NT2/D1 (cell line): ENCODE results near the gene WDR64.

Source experiments
- DNase-seq: peaks from one replicate; pipeline ENCODE4 v3.0.0-alpha.2; 2011; ENCODE audit warnings: low read depth, low spot score
- H3K27me3 ChIP-seq: 2 replicates; pipeline ENCODE4 v1.6.0; 2011; ENCODE audit warnings: mild to moderate bottlenecking; ENCODE audit not compliant: insufficient read length, insufficient read depth
- H3K36me3 ChIP-seq: 2 replicates; pipeline ENCODE4 v1.6.1; 2011; ENCODE audit warnings: mild to moderate bottlenecking, low read length, mixed read lengths; ENCODE audit not compliant: insufficient read depth, insufficient read length
- H3K4me1 ChIP-seq: 2 replicates; pipeline ENCODE4 v1.5.1; 2011; ENCODE audit not compliant: insufficient read depth, insufficient read length
- H3K4me3 ChIP-seq: 2 replicates; pipeline ENCODE4 v1.5.1; 2011; ENCODE audit warnings: low read depth; ENCODE audit not compliant: insufficient read length
- H3K9ac ChIP-seq: 2 replicates; pipeline ENCODE4 v1.6.0; 2011; ENCODE audit warnings: low read depth; ENCODE audit not compliant: insufficient read length
- H3K9me3 ChIP-seq: 2 replicates; pipeline ENCODE4 v1.5.1; 2011; ENCODE audit warnings: mild to moderate bottlenecking, low read length; ENCODE audit not compliant: insufficient read depth
- SUZ12 ChIP-seq: IDR thresholded peaks from 2 replicates; pipeline ENCODE4 v1.6.1; 2011; ENCODE audit not compliant: insufficient read length, insufficient read depth; ENCODE audit errors: extremely low read depth
- YY1 ChIP-seq: IDR thresholded peaks from 2 replicates; pipeline ENCODE4 v1.6.1; 2011; ENCODE audit not compliant: insufficient read length, insufficient read depth
- ZNF274 ChIP-seq: IDR thresholded peaks from 2 replicates; pipeline ENCODE4 v1.6.1; 2011; ENCODE audit warnings: mild to moderate bottlenecking, low read depth, low read length

The WDR64 gene

DNA sequence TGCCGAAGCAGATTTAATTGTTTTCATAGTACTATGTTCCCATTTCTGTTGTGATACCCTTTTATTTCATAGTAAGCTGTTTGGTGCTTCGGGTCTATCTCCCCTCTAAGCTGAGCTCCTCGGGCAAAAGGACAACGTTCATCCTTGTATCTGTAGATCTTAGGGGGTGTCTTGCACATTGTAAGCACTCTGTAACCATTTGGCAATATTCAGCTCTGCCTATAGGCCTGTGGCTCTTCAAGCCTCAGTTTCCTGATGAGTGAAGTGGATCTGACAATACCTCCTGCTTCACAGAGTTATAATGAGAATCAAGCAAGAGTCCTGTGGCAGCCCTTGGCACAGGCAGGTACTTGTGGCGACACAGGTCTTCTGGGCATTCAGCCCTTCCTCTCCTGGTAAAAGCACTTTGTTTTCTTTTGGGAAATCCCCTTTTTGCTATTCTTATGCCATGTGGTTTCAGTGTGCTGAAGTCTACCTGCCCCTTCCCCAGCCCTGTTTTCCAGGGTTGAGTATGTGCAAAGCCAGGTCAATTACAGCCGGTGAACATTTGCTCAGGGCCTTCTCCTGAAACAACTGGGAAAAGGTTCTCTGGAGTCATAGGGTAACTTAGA lies 187.4 kb downstream of the WDR64 start:
- Histone ChIP-seq H3K27me3 (no peaks in the 10 kb centered on the region), H3K9me3 (no peaks in the 10 kb centered on the region), H3K9ac (no peak overlapping the region), H3K4me1 (no peaks in the 10 kb centered on the region), H3K36me3 (no peaks in the 10 kb centered on the region), H3K4me3 (no peak overlapping the region)
- DNase-seq, result no peak
- TF ChIP-seq ZNF274 (no peak), YY1 (no peak), SUZ12 (no peak)

- no peaks in the 10 kb centered on the region for H3K4me1 ChIP-seq
- H3K36me3 ChIP-seq, result no peaks in the 10 kb centered on the region
- H3K4me3 ChIP-seq, result no peak overlapping the region
- DNase-seq, result no peak
- TF ChIP-seq ZNF274 (no peak), SUZ12 (no peak), YY1 (no peak)
- H3K27me3 ChIP-seq, result no peaks in the 10 kb centered on the region
- H3K9me3 ChIP-seq, result no peaks in the 10 kb centered on the region
- H3K9ac ChIP-seq, result no peak overlapping the region
Observed at GRCh38 chr1:241840164-241840563, 188.1 kb downstream of the WDR64 start.

GRCh38 chr1:241841691-241842090 lies 189.6 kb downstream of the WDR64 start:
- H3K36me3 ChIP-seq, result no peaks in the 10 kb centered on the region
- no peak for TF ChIP-seq ZNF274
- no peak for TF ChIP-seq YY1
- TF ChIP-seq SUZ12, result no peak
- no peak for DNase-seq

GRCh38 chr1:241842565-241842964 lies 190.5 kb downstream of the WDR64 start:
- H3K27me3 ChIP-seq, result no peaks in the 10 kb centered on the region
- DNase-seq, result no peak
- no peak for TF ChIP-seq SUZ12
- no peak for TF ChIP-seq YY1
- no peak for TF ChIP-seq ZNF274

More at GRCh38 chr1:241841691-241842090, 189.6 kb downstream of the WDR64 start:
- Histone ChIP-seq H3K4me3 (no peak overlapping the region), H3K27me3 (no peaks in the 10 kb centered on the region), H3K9me3 (no peaks in the 10 kb centered on the region), H3K4me1 (no peaks in the 10 kb centered on the region), H3K9ac (no peak overlapping the region)

DNA sequence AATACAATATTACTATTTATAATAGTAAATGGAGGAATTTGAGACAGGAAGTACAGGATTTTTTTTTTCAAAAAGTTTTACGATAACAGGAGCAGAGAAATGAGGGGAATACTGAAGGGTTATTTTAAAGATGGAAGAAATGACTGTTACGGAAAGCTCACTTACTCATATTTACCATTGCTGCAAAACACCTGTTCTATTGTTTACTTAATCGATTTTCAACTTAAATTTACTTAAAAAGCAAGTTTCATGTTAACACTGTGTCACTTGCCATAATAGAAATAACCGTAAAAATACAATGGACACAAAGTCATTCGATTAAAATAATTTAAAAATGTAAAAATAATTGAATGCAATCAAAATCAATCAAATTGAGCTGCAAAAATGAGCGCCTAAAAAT lies 192.5 kb downstream of the WDR64 start:
- Histone ChIP-seq H3K9ac (no peak overlapping the region), H3K4me3 (no peak overlapping the region), H3K27me3 (no peaks in the 10 kb centered on the region), H3K4me1 (no peaks in the 10 kb centered on the region), H3K9me3 (no peaks in the 10 kb centered on the region), H3K36me3 (peaks cover 10% of the 10 kb centered on the region)
- DNase-seq, result no peak
- TF ChIP-seq YY1 (no peak), SUZ12 (no peak), ZNF274 (no peak)

More at GRCh38 chr1:241842565-241842964, 190.5 kb downstream of the WDR64 start:
- Histone ChIP-seq H3K9me3 (no peaks in the 10 kb centered on the region), H3K9ac (no peak overlapping the region), H3K36me3 (no peaks in the 10 kb centered on the region), H3K4me1 (no peaks in the 10 kb centered on the region), H3K4me3 (no peak overlapping the region)

DNA sequence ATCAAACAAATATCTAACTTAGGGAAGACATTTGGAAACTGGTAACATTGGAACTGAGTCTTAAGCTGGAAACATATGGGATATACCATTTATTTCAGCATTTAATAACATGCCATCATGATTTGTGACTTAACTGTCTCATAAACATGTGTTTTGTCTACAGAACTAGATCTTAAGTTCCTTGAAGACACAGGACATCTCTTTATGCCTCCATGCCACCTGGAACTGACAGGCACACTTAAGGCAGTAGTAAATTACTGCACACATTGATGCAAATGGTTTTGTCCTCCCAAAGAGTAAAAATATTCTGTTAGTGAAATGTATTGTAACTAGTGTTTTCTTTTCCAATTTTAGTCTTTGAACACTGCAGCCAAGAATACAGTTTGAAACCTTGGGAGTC lies 194.3 kb downstream of the WDR64 start:
- DNase-seq, result no peak
- Histone ChIP-seq H3K9me3 (no peaks in the 10 kb centered on the region), H3K4me3 (no peak overlapping the region), H3K36me3 (peaks cover 26% of the 10 kb centered on the region), H3K27me3 (no peaks in the 10 kb centered on the region), H3K4me1 (no peaks in the 10 kb centered on the region), H3K9ac (no peak overlapping the region)
- TF ChIP-seq YY1 (no peak), ZNF274 (no peak), SUZ12 (no peak)

GRCh38 chr1:241846862-241847539 lies 194.9 kb downstream of the WDR64 start:
- TF ChIP-seq SUZ12 (no peak), YY1 (no peak), ZNF274 (no peak)
- Histone ChIP-seq H3K4me3 (peak overlapping the region; percentile 97), H3K9me3 (no peaks in the 10 kb centered on the region), H3K27me3 (no peaks in the 10 kb centered on the region), H3K4me1 (no peaks in the 10 kb centered on the region), H3K36me3 (peaks cover 32% of the 10 kb centered on the region), H3K9ac (peak overlapping the region; percentile 96)
- DNase-seq, result no peak

DNA sequence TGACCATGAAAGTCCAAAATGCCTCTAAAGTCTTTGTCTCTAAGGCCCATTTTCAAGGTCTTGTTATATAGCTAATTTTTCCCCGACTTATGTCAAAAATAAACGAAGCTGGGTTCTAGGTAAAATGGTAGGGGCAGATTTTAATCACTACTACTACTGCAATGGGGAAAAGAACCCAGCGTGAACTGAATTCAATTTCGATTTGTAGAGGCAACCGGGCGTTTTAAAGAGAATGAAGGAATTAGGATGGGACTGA lies 195.4 kb downstream of the WDR64 start:
- no peaks in the 10 kb centered on the region for H3K9me3 ChIP-seq
- H3K4me1 ChIP-seq, result no peaks in the 10 kb centered on the region
- peak overlapping the region; percentile 97 for H3K4me3 ChIP-seq
- no peaks in the 10 kb centered on the region for H3K27me3 ChIP-seq
- TF ChIP-seq ZNF274, result no peak
- TF ChIP-seq YY1, result no peak
- TF ChIP-seq SUZ12, result no peak
- H3K36me3 ChIP-seq, result peaks cover 37% of the 10 kb centered on the region
- H3K9ac ChIP-seq, result peak overlapping the region; percentile 96
- DNase-seq, result no peak
